ENCODE measurements around the gene NES. TPM values are rescaled to one million over a fixed set of nuclear protein-coding genes. Genes with fewer than 3 reads are reported as not detected.

Gene NES
- total RNA-seq, 1 experiment from 2014 or later = 168 TPM

GRCh38 chr1:156712626-156713025, 35.4 kb upstream of the NES start:
- Histone ChIP-seq H3K4me1 (ENCODE audit: insufficient read depth, low read length) (peaks cover 11% of the 10 kb centered on the region; the same call in 1 of the 2 replicates), H2BK5ac (ENCODE audit: insufficient read length, low read length) (no peak overlapping the region), H3K23ac (ENCODE audit: insufficient read length, low read depth, low read length) (no peak overlapping the region), H3K9me3 (ENCODE audit: control insufficient read depth, low read depth, low read length) (no peaks in the 10 kb centered on the region), H3K4ac (ENCODE audit: low read depth, low read length) (no peak overlapping the region), H3K23me2 (ENCODE audit: insufficient read length, low read depth, low read length, poor library complexity, severe bottlenecking) (peaks cover 3% of the 10 kb centered on the region), H3K79me1 (ENCODE audit: insufficient read depth, low read depth, low read length, poor library complexity, severe bottlenecking) (no peaks in the 10 kb centered on the region), H4K20me1 (ENCODE audit: control insufficient read depth, insufficient read depth, insufficient read length) (no peaks in the 10 kb centered on the region), H3T11ph (ENCODE audit: low read length) (no peak overlapping the region), H3K14ac (ENCODE audit: insufficient read depth, low read length) (no peak overlapping the region), H3K18ac (ENCODE audit: insufficient read length, low read depth, low read length) (no peak overlapping the region), H2BK120ac (ENCODE audit: low read depth, low read length, poor library complexity, severe bottlenecking) (no peak overlapping the region), H3K4me2 (ENCODE audit: insufficient read depth, insufficient read length, low read length) (no peak overlapping the region), H2AK5ac (ENCODE audit: insufficient read length, low read length) (no peak overlapping the region), H3K27me3 (ENCODE audit: insufficient read depth, low read length) (no peaks in the 10 kb centered on the region), H3K27ac (ENCODE audit: insufficient read length, low read depth, low read length) (no peak overlapping the region), H4K91ac (ENCODE audit: insufficient read length, low read depth, low read length) (no peak overlapping the region), H3K79me2 (ENCODE audit: insufficient read depth, low read length) (no peaks in the 10 kb centered on the region), H2BK20ac (ENCODE audit: low read depth, low read length, poor library complexity, severe bottlenecking) (no peak overlapping the region), H3K9ac (ENCODE audit: extremely low read depth, insufficient read length, low read length) (no peak overlapping the region), H2BK15ac (ENCODE audit: low read depth, low read length) (no peak overlapping the region), H4K5ac (ENCODE audit: insufficient read length, low read depth, low read length) (no peak overlapping the region), H2AFZ (ENCODE audit: low read length) (no peak overlapping the region), H2BK12ac (ENCODE audit: insufficient read length, low read depth, low read length) (no peak overlapping the region), H4K8ac (replicated peaks; ENCODE audit: insufficient read length, low read depth, low read length) (no peak overlapping the region), H3K56ac (ENCODE audit: insufficient read length, low read depth, low read length) (no peak overlapping the region)
- peaks cover 0 to 12% (median 4%) of the 10 kb centered on the region in 3 experiments; a peak in 4 of 7 replicates for H3K36me3 Mint-ChIP-seq (ENCODE audit: insufficient read depth in 1 of 3, low read depth in 3 of 3)
- WGBS (ENCODE audit: extremely low coverage, insufficient read length, low lambda C conversion rate) = no CpG with 5 or more reads among the region's 3 CpGs
- H3K9me3 Mint-ChIP-seq = no peaks in the 10 kb centered on the region
- no peak for TF ChIP-seq CTCF (conservative IDR thresholded peaks at IDR 0.05)
- no peak overlapping the region; a peak in 1 of 7 replicates for H3K27ac Mint-ChIP-seq
- H3K4me1 Mint-ChIP-seq = peaks cover 56 to 66% of the 10 kb centered on the region in 2 experiments
- H3K27me3 Mint-ChIP-seq (ENCODE audit: low read depth) = peaks cover 3% of the 10 kb centered on the region
- no peak overlapping the region for H3K4me3 Mint-ChIP-seq
- DNase-seq = no peak

All from H9 (cell line).